SK-N-SH treated with all-trans-retinoic acid at 6 μM for 48 hours (cell line): ENCODE measurements around the gene MPDZ.
A peak's percentile ranks its signal among the peaks of the same experiment; 100 is the strongest.

ENCODE experiments used
- ARNTL ChIP-seq: fragments of 450-650 bp; formaldehyde crosslinking; IDR thresholded peaks from 2 replicates; pipeline ENCODE4 v1.5.0; 2020; ENCODE audit warnings: low read depth, mild to moderate bottlenecking, moderate library complexity, borderline replicate concordance
- PATZ1 ChIP-seq: fragments of 250-450 bp; sonication (Bioruptor Pico); IDR thresholded peaks from 2 replicates; pipeline ENCODE4 v1.8.0; 2020; ENCODE audit warnings: mild to moderate bottlenecking, moderate library complexity, borderline replicate concordance
- SNAI2 ChIP-seq: fragments of 250-450 bp; sonication (Bioruptor Pico); IDR thresholded peaks from 2 replicates; pipeline ENCODE4 v1.5.0; 2020; ENCODE audit warnings: mild to moderate bottlenecking, moderate library complexity
- ZFP3 ChIP-seq: fragments of 250-450 bp; sonication (Bioruptor Pico); IDR thresholded peaks from 2 replicates; pipeline ENCODE4 v1.5.0; 2020; ENCODE audit warnings: mild to moderate bottlenecking, moderate library complexity
- ZFP30 ChIP-seq: fragments of 450-650 bp; formaldehyde crosslinking; IDR thresholded peaks from 2 replicates; pipeline ENCODE4 v1.5.0; 2022; ENCODE audit warnings: mild to moderate bottlenecking, moderate library complexity
- ZNF8 ChIP-seq: fragments of 450-650 bp; formaldehyde crosslinking; IDR thresholded peaks from 2 replicates; pipeline ENCODE4 v1.5.0; 2020; ENCODE audit warnings: mild to moderate bottlenecking, moderate library complexity
- TF ChIP-seq, protein P1 (sequence below): fragments of 250-450 bp; sonication (Bioruptor Pico); IDR thresholded peaks from 2 replicates; pipeline ENCODE4 v1.5.1; 2020; ENCODE audit warnings: low read depth, mild to moderate bottlenecking, moderate library complexity

GRCh38 chr9:13125261-13125660 is 154.2 kb downstream of the MPDZ start:
- TF ChIP-seq, protein P1, sequence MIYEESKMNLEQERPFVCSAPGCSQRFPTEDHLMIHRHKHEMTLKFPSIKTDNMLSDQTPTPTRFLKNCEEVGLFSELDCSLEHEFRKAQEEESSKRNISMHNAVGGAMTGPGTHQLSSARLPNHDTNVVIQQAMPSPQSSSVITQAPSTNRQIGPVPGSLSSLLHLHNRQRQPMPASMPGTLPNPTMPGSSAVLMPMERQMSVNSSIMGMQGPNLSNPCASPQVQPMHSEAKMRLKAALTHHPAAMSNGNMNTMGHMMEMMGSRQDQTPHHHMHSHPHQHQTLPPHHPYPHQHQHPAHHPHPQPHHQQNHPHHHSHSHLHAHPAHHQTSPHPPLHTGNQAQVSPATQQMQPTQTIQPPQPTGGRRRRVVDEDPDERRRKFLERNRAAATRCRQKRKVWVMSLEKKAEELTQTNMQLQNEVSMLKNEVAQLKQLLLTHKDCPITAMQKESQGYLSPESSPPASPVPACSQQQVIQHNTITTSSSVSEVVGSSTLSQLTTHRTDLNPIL (CRISPR knock-in tag): no peak
- TF ChIP-seq ZFP3 (CRISPR knock-in tag) (no peak), PATZ1 (CRISPR knock-in tag) (no peak), SNAI2 (no peak), ARNTL (CRISPR knock-in tag) (no peak), ZNF8 (CRISPR knock-in tag) (peak; percentile 52; the same call in 1 of the 2 replicates), ZFP30 (CRISPR knock-in tag) (no peak)
